Measurements from ENCODE around the gene SRPX.

DNA sequence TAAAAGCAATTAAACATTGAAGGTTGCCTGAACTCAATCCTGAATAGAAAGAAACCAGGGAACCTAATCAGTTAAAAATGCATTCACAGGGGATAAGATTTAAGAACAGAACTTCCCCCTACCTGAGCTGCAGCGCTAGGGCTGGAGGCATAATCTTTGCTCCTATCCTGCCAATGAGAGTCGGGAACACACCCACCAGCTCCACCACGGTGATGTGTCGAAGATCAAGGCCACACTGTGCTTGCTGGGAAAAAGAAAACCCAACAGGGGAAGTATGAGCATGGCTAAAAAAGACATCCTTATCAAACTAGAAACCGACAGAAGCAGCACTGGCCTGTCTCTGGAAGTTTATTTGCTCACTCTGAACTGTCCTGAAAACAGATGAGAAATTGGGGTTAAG, 66.3 kb downstream of the SRPX start:
- TF ChIP-seq FOXK2 (IDR thresholded peaks at IDR 0.05) (no peak), SP1 (IDR thresholded peaks at IDR 0.05) (no peak), FOXM1 (IDR thresholded peaks at IDR 0.05; ENCODE audit: borderline replicate concordance) (no peak)

Data from HEK293T (cell line).